Measurements from ENCODE around the gene CCDC3.

CCDC3 gene

GRCh38 chr10:13026873-13027272 lies 25.4 kb upstream of the CCDC3 start:
- no peak overlapping the region for H3K9ac ChIP-seq (ENCODE audit: low read length)
- no peaks in the 10 kb centered on the region for H3K4me1 ChIP-seq (ENCODE audit: control insufficient read depth, insufficient read depth, low read length)
- no peaks in the 10 kb centered on the region for H3K36me3 ChIP-seq (ENCODE audit: control insufficient read depth, insufficient read depth, low read length)
- H3K27ac ChIP-seq (ENCODE audit: low read depth, low read length), result no peak overlapping the region
- H3K4me3 ChIP-seq (ENCODE audit: low read length), result no peak overlapping the region
- H3K27me3 ChIP-seq (ENCODE audit: control insufficient read depth, insufficient read depth, low read length), result no peaks in the 10 kb centered on the region

GRCh38 chr10:13023754-13024153 lies 22.2 kb upstream of the CCDC3 start:
- Histone ChIP-seq H3K4me1 (ENCODE audit: control insufficient read depth, insufficient read depth, low read length) (no peaks in the 10 kb centered on the region), H3K9ac (ENCODE audit: low read length) (no peak overlapping the region), H3K4me3 (ENCODE audit: low read length) (no peak overlapping the region), H3K27me3 (ENCODE audit: control insufficient read depth, insufficient read depth, low read length) (no peaks in the 10 kb centered on the region), H3K27ac (ENCODE audit: low read depth, low read length) (no peak overlapping the region), H3K36me3 (ENCODE audit: control insufficient read depth, insufficient read depth, low read length) (no peaks in the 10 kb centered on the region)

GRCh38 chr10:13019280-13019679 lies 17.8 kb upstream of the CCDC3 start:
- no peak overlapping the region for H3K27ac ChIP-seq (ENCODE audit: low read depth, low read length)
- H3K27me3 ChIP-seq (ENCODE audit: control insufficient read depth, insufficient read depth, low read length), result no peaks in the 10 kb centered on the region
- no peaks in the 10 kb centered on the region for H3K4me1 ChIP-seq (ENCODE audit: control insufficient read depth, insufficient read depth, low read length)
- H3K36me3 ChIP-seq (ENCODE audit: control insufficient read depth, insufficient read depth, low read length), result no peaks in the 10 kb centered on the region
- no peak overlapping the region for H3K4me3 ChIP-seq (ENCODE audit: low read length)
- H3K9ac ChIP-seq (ENCODE audit: low read length), result no peak overlapping the region

GRCh38 chr10:13018171-13018570 lies 16.7 kb upstream of the CCDC3 start:
- Histone ChIP-seq H3K9ac (ENCODE audit: low read length) (no peak overlapping the region), H3K4me1 (ENCODE audit: control insufficient read depth, insufficient read depth, low read length) (no peaks in the 10 kb centered on the region), H3K27ac (ENCODE audit: low read depth, low read length) (no peak overlapping the region), H3K27me3 (ENCODE audit: control insufficient read depth, insufficient read depth, low read length) (no peaks in the 10 kb centered on the region), H3K36me3 (ENCODE audit: control insufficient read depth, insufficient read depth, low read length) (no peaks in the 10 kb centered on the region), H3K4me3 (ENCODE audit: low read length) (no peak overlapping the region)

- H3K4me3 ChIP-seq (ENCODE audit: low read length), result no peak overlapping the region
- no peak overlapping the region for H3K27ac ChIP-seq (ENCODE audit: low read depth, low read length)
- H3K27me3 ChIP-seq (ENCODE audit: control insufficient read depth, insufficient read depth, low read length), result no peaks in the 10 kb centered on the region
- no peak overlapping the region for H3K9ac ChIP-seq (ENCODE audit: low read length)
- no peaks in the 10 kb centered on the region for H3K4me1 ChIP-seq (ENCODE audit: control insufficient read depth, insufficient read depth, low read length)
- no peaks in the 10 kb centered on the region for H3K36me3 ChIP-seq (ENCODE audit: control insufficient read depth, insufficient read depth, low read length)
These were observed 15.4 kb upstream of the CCDC3 start for GRCh38 chr10:13016886-13017285.

GRCh38 chr10:13016426-13016825 lies 14.9 kb upstream of the CCDC3 start:
- H3K4me3 ChIP-seq (ENCODE audit: low read length), result no peak overlapping the region
- no peak overlapping the region for H3K9ac ChIP-seq (ENCODE audit: low read length)
- H3K27me3 ChIP-seq (ENCODE audit: control insufficient read depth, insufficient read depth, low read length), result no peaks in the 10 kb centered on the region
- no peaks in the 10 kb centered on the region for H3K4me1 ChIP-seq (ENCODE audit: control insufficient read depth, insufficient read depth, low read length)
- no peak overlapping the region for H3K27ac ChIP-seq (ENCODE audit: low read depth, low read length)
- H3K36me3 ChIP-seq (ENCODE audit: control insufficient read depth, insufficient read depth, low read length), result no peaks in the 10 kb centered on the region

- no peak overlapping the region for H3K9ac ChIP-seq (ENCODE audit: low read length)
- H3K4me3 ChIP-seq (ENCODE audit: low read length), result no peak overlapping the region
- H3K27ac ChIP-seq (ENCODE audit: low read depth, low read length), result no peak overlapping the region
- peaks cover 7% of the 10 kb centered on the region for H3K4me1 ChIP-seq (ENCODE audit: control insufficient read depth, insufficient read depth, low read length)
- peaks cover 1% of the 10 kb centered on the region for H3K27me3 ChIP-seq (ENCODE audit: control insufficient read depth, insufficient read depth, low read length)
- H3K36me3 ChIP-seq (ENCODE audit: control insufficient read depth, insufficient read depth, low read length), result no peaks in the 10 kb centered on the region
These were observed 4.5 kb upstream of the CCDC3 start for GRCh38 chr10:13006037-13006436.

- H3K27me3 ChIP-seq (ENCODE audit: control insufficient read depth, insufficient read depth, low read length), result peaks cover 3% of the 10 kb centered on the region
- no peaks in the 10 kb centered on the region for H3K36me3 ChIP-seq (ENCODE audit: control insufficient read depth, insufficient read depth, low read length)
- no peak overlapping the region for H3K27ac ChIP-seq (ENCODE audit: low read depth, low read length)
- no peak overlapping the region for H3K4me3 ChIP-seq (ENCODE audit: low read length)
- peaks cover 7% of the 10 kb centered on the region for H3K4me1 ChIP-seq (ENCODE audit: control insufficient read depth, insufficient read depth, low read length)
- no peak overlapping the region for H3K9ac ChIP-seq (ENCODE audit: low read length)
These were observed 2.2 kb upstream of the CCDC3 start for GRCh38 chr10:13003759-13004158.

GRCh38 chr10:13003004-13003403 lies 1.5 kb upstream of the CCDC3 start:
- Histone ChIP-seq H3K27me3 (ENCODE audit: control insufficient read depth, insufficient read depth, low read length) (peaks cover 3% of the 10 kb centered on the region), H3K36me3 (ENCODE audit: control insufficient read depth, insufficient read depth, low read length) (no peaks in the 10 kb centered on the region), H3K4me3 (ENCODE audit: low read length) (no peak overlapping the region), H3K9ac (ENCODE audit: low read length) (no peak overlapping the region), H3K27ac (ENCODE audit: low read depth, low read length) (no peak overlapping the region), H3K4me1 (ENCODE audit: control insufficient read depth, insufficient read depth, low read length) (peaks cover 7% of the 10 kb centered on the region)

- no peaks in the 10 kb centered on the region for H3K36me3 ChIP-seq (ENCODE audit: control insufficient read depth, insufficient read depth, low read length)
- H3K27me3 ChIP-seq (ENCODE audit: control insufficient read depth, insufficient read depth, low read length), result peaks cover 3% of the 10 kb centered on the region
- no peak overlapping the region for H3K27ac ChIP-seq (ENCODE audit: low read depth, low read length)
- H3K4me1 ChIP-seq (ENCODE audit: control insufficient read depth, insufficient read depth, low read length), result peaks cover 7% of the 10 kb centered on the region
- no peak overlapping the region for H3K9ac ChIP-seq (ENCODE audit: low read length)
- peak overlapping the region; percentile 46 for H3K4me3 ChIP-seq (ENCODE audit: low read length)
These were observed 337 bp upstream of the CCDC3 start for GRCh38 chr10:13001887-13002212.

- Histone ChIP-seq H3K9ac (ENCODE audit: low read length) (no peak overlapping the region), H3K27me3 (ENCODE audit: control insufficient read depth, insufficient read depth, low read length) (peaks cover 3% of the 10 kb centered on the region), H3K4me3 (ENCODE audit: low read length) (no peak overlapping the region), H3K36me3 (ENCODE audit: control insufficient read depth, insufficient read depth, low read length) (no peaks in the 10 kb centered on the region), H3K27ac (ENCODE audit: low read depth, low read length) (no peak overlapping the region), H3K4me1 (ENCODE audit: control insufficient read depth, insufficient read depth, low read length) (peaks cover 7% of the 10 kb centered on the region)
These were observed 1.1 kb downstream of the CCDC3 start for GRCh38 chr10:13000431-13000830.

- no peak overlapping the region for H3K27ac ChIP-seq (ENCODE audit: low read depth, low read length)
- no peak overlapping the region for H3K4me3 ChIP-seq (ENCODE audit: low read length)
- peaks cover 3% of the 10 kb centered on the region for H3K27me3 ChIP-seq (ENCODE audit: control insufficient read depth, insufficient read depth, low read length)
- H3K9ac ChIP-seq (ENCODE audit: low read length), result no peak overlapping the region
- no peaks in the 10 kb centered on the region for H3K36me3 ChIP-seq (ENCODE audit: control insufficient read depth, insufficient read depth, low read length)
- H3K4me1 ChIP-seq (ENCODE audit: control insufficient read depth, insufficient read depth, low read length), result peaks cover 7% of the 10 kb centered on the region
These were observed 1.7 kb downstream of the CCDC3 start for GRCh38 chr10:12999849-13000248.

- Histone ChIP-seq H3K4me1 (ENCODE audit: control insufficient read depth, insufficient read depth, low read length) (no peaks in the 10 kb centered on the region), H3K4me3 (ENCODE audit: low read length) (no peak overlapping the region), H3K9ac (ENCODE audit: low read length) (no peak overlapping the region), H3K36me3 (ENCODE audit: control insufficient read depth, insufficient read depth, low read length) (no peaks in the 10 kb centered on the region), H3K27me3 (ENCODE audit: control insufficient read depth, insufficient read depth, low read length) (no peaks in the 10 kb centered on the region), H3K27ac (ENCODE audit: low read depth, low read length) (no peak overlapping the region)
These were observed 6.1 kb downstream of the CCDC3 start for GRCh38 chr10:12995425-12995861.

Data from rectal smooth muscle tissue (tissue), 1 donor.